NCI-H128 (cell line): Measurements from ENCODE around the gene SEMA5A.

Source experiments
- DNase-seq: peaks from one replicate; lab custom pipeline; 2025; ENCODE audit not compliant: unreplicated experiment; lab: John Stamatoyannopoulos, UW

The SEMA5A gene

GRCh38 chr5:9051779-9052178, 494.1 kb downstream of the SEMA5A start:
- no peak for DNase-seq

GRCh38 chr5:9047932-9048331, 497.9 kb downstream of the SEMA5A start:
- DNase-seq: no peak

GRCh38 chr5:9046756-9047481, 499.0 kb downstream of the SEMA5A start:
- no peak for DNase-seq

DNA sequence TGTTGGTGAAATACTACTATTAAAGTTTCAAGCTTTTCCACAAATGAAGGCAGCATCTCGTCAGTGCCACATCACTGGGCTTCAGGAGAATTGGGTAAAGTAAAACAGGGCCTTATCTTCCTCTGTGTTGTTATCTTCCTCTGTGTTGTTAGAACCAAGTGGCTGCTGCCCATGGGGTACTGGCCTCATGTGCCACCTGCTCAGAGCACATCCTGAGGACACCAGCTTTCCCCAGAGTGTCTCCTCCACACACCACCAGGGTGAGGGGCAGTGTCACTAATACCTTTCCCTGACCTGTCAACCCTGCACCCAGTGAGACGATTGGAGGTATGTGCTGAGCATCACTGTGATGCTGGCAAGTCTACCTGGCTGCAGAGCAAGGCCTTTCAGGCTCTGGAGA, 499.9 kb downstream of the SEMA5A start:
- no peak for DNase-seq

DNA sequence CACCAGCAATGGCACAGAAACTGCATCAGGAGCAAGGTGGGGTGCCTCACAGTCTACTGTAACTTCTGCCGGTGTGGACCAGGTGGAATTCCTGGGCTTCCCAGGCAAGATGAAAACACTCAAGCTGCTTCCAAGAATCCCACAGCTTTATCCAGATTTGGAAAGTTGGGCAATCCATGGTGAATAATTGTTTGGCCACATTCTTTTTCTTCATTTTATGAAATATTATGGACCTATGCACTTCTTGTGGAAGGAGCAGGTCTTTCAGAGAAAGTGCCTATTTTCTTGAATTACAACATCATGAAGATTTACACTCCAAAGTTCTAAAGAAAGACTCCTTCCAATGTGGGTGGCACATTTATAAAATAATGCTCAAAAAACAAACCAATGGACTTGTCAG, 503.6 kb downstream of the SEMA5A start:
- DNase-seq: no peak

DNA sequence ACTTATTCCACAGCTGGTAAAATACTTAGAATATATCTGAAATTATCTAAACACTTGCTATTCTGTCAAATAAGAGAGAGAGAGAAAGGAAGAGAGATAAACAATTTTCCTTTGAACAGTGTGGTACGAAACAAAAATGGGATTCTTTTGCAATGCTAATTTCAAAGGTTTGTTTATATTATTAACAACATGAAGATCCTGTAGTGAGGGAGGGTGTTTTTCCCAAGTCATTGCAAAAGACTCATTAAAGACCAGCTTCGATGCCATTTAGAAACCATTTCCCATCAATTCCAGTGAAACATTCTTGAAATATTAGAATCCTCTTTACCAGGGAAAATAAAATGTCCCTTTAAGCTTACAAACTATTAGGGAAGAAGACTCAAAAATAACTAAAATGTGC, 505.4 kb downstream of the SEMA5A start:
- DNase-seq: no peak

- no peak for DNase-seq
Observed at GRCh38 chr5:9037048-9037447, 508.8 kb downstream of the SEMA5A start.

DNA sequence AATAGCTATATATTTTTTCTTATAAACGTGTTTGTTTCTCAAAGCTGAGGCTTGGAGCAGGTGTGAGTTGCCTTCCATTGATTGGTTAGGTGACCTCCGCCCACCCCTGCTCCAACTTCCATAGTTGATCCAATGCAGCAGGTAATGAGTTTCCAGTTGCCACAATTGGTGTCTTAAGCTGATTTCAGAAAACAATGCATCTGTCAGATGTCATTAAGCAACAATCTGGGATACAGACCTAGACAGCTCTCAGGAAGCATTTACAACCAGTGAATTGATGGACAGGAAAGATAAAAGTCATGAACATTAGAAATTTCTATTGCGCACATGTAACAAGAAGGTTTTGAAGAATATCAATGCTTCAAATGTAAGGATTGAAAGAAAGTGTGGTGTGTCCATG, 510.5 kb downstream of the SEMA5A start:
- no peak for DNase-seq

DNA sequence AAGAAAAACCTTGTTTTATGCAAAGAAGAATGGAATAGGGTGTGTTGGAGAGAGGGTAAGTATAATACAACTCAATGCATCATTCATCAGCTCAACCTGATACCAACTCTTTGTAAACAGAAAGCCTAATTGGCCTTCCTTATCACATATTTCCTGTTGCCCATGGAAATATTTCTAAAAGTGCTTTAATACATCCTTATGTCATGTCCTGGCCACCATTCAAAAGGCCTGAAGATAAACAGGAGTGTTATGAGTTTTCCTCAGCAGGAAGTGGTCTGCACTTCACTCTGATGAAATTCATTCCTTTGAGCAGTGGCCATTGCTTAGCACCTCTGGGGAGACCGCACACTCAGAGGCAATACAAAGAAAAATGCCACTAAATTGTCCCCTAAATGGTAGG, 511.2 kb downstream of the SEMA5A start:
- no peak for DNase-seq

DNA sequence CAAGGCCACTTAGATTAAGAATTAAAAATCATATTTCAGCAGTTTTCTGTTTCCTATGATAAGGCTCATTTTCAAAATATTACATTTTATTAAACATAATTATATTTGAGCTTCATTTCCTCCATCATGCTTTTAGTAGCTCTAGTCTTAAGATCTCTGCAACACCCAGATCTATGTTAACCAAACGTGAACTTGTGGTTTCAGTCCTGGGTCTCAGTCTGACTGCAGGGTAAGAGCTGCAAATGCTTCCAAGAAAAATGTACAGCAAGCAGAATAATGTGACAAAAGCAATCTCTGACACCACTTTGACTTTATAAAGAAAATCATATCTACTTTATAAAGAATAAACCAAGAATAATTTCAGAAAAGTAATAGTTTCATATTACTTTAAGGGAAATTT, 512.4 kb downstream of the SEMA5A start:
- DNase-seq: no peak

DNA sequence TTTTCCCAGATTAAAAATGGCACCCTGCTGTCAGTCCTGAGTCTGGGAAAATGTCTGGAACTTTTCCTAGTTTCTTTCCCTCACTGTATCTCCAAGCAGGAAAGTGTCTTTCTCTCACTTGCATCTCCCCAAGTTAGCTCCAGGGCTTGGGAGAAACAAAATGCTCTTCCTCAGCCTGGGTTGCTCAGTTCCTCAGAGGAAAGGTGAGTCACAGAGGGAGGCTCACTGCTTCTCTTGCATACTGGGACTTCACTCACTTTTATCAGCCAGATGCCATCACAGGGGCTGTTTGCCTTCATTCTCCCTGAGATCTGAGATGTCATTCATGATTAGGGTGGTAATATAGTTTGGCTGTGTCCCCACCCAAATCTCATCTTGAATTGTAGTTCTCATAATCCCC, 519.9 kb downstream of the SEMA5A start:
- no peak for DNase-seq

DNA sequence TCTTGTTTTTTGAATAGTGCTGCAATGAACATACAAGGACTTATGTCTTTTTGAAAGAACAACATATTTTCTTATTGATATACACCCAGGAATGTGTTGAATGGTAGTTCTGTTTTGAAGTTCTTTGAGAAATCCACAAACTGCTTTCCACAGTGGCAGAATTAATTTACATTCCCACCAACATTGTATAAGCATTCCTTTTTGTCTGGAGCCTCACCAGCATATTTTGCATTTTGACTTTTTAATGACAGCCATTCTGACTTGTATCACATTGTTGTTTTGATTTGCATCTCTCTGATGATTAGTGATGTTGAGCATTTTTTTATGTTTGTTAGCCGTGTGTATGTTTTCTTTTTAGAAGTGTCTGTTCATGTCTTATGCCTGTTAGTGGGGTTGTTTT, 524.9 kb downstream of the SEMA5A start:
- DNase-seq: no peak

DNA sequence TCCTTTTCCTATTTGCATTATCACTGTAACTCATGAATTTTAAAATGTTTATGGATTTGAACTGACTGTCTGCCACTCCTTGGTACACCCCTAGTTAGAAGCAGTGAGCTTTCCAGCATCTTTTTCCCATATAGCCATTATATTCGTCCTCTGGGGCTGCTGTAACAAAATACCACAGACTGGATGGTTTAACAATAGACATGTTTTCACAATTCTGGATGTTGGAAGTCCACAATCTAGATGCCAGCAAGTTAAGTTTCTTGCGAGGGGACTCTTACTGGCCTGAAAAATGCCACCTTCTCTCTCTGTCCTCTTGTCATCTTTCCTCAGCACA, 530.0 kb downstream of the SEMA5A start:
- no peak for DNase-seq

GRCh38 chr5:9015260-9015936, 530.5 kb downstream of the SEMA5A start:
- no peak for DNase-seq

DNA sequence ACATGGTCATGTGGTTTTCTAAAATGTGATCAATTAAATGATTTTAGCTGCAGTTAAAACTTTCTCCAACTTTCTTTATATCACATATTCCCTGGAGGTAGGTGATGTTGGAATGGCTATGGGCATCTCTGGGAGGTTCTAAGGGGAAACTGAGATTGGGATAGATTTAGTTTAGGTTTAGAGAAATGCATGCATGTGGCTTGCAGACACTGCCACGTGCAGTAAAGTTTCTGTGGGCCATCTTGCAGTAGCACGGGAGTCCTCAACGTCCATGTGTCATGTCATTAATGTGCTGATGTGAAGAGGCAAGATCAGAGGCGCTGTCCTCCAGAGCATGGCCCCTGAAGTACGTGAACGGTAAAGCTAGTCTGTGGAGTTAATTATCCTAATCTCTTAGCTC, 532.7 kb downstream of the SEMA5A start:
- DNase-seq: no peak

GRCh38 chr5:9009931-9010651, 535.8 kb downstream of the SEMA5A start:
- no peak for DNase-seq

DNA sequence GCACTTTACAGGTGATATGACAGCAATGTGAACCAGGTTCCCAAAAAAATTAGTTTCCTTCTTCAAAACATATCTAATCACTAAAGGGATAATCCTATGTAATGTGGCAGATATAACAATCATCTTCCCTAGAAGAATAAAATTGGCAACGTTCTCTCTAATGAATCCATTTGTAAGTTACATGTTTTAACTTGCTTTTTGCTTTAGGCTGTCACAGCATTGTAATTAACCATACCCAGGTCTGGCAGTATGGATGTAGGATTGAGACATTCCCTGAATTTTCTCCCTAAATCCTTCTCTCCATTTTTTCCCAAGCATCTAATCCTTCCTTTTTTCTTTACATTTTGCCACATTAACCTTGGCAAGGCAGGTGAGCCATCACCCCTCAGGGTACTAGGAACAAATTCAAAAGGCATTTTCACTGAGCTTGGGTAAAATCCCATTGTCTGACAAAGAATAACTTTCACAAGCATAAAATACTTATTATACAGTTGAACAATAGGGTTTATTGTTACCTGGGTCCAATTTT, 548.3 kb downstream of the SEMA5A start:
- DNase-seq: no peak

DNA sequence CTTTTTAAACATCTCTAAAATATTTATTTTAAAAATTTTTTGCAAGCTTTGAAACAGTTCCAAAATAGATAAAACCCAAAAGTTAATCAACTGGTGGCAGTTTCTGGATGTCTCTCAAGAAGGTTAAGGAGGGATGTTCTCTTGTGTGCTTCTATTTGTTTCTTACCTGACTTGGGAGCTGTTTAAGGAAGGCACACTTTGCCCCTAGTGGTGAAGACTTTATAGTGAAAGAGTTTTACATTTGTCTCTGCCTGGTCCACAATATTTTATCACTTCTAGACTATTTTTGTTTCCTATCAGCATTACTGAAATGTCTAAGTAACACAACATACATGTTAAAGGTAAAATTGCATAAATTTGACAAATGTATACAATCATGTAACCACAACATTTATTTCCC, 552.8 kb downstream of the SEMA5A start:
- no peak for DNase-seq
